ENCODE data around the gene PPFIBP2. TPM values are rescaled to one million over a fixed set of nuclear protein-coding genes. Genes with fewer than 3 reads are reported as not detected.

PPFIBP2 gene
- total RNA-seq, 1 donor from 2014 or later: 64.1 TPM

DNA sequence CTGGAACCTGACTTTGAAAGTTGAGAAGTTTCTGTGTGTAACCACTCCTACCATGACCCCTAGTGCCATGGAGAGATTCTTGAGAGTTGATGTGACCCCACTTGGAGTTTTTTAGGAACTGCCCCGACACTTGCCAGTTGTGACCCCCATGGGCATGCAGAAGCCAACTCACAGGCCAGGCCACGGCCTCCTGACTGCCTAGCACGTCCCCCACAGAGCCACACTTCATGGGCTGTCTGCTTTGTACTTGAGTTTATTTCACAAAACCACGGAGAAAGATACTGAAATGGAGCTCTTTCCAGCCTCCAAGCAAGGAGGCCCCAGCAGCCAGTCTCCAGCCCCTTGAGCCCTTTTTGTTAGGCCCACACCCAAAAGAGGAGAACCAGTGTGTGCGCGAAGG, 151.1 kb downstream of the PPFIBP2 start:
- no peak for DNase-seq (ENCODE audit: low spot score, unreplicated experiment)
- Mint-ChIP-seq H3K36me3 (ENCODE audit: insufficient read depth) (peaks cover 36% of the 10 kb centered on the region), H3K27me3 (no peaks in the 10 kb centered on the region), H3K4me1 (ENCODE audit: low read depth) (peaks cover 8% of the 10 kb centered on the region), H3K27ac (no peak overlapping the region), H3K4me3 (ENCODE audit: low read depth) (no peak overlapping the region), H3K9me3 (ENCODE audit: low read depth) (no peaks in the 10 kb centered on the region)
- TF ChIP-seq, protein P1, sequence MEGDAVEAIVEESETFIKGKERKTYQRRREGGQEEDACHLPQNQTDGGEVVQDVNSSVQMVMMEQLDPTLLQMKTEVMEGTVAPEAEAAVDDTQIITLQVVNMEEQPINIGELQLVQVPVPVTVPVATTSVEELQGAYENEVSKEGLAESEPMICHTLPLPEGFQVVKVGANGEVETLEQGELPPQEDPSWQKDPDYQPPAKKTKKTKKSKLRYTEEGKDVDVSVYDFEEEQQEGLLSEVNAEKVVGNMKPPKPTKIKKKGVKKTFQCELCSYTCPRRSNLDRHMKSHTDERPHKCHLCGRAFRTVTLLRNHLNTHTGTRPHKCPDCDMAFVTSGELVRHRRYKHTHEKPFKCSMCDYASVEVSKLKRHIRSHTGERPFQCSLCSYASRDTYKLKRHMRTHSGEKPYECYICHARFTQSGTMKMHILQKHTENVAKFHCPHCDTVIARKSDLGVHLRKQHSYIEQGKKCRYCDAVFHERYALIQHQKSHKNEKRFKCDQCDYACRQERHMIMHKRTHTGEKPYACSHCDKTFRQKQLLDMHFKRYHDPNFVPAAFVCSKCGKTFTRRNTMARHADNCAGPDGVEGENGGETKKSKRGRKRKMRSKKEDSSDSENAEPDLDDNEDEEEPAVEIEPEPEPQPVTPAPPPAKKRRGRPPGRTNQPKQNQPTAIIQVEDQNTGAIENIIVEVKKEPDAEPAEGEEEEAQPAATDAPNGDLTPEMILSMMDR (IDR thresholded peaks at IDR 0.05; ENCODE audit: unreplicated experiment): no peak

DNA sequence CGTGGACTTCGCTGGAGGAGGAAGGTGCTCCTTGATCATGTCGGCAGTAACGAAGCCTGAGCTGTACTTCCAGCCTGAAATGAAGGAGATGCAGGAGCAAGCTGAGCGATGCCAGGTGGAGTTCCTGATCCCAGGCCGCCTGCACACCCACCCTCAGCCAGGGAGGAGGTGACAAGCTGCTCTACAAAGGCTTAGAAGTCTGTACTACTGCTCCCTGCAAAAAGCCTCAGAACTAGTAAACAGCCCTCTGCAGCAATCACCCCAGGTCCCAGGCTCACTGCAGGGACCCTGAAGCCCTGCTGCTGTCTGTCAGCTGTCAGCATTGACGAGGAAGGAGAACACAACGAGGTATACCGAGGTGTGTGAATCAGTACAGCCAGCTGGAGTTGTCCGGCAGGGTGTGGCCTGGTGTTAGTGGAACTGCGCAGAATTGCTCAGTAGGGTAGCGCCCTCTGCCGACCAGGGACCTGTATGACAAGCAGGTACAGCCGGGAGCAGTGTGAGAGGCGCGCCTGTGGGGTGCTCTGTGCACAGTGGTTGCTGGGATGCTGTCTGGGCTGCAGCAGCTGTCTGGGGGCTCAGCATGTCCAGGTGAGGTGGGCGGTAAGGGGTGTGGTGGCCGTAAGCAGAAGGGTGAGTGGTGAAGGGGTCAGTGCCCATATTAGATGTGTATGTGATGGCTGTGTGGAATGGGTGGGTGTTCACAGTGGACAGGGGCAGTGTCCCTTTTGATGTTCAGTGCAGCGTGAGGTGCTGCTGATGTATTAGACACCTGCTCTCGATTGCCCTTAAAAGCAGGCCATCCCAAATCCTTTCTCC, 151.9 kb downstream of the PPFIBP2 start:
- no peaks in the 10 kb centered on the region for H3K9me3 Mint-ChIP-seq (ENCODE audit: low read depth)
- H3K36me3 Mint-ChIP-seq (ENCODE audit: insufficient read depth): peaks cover 35% of the 10 kb centered on the region
- peaks cover 8% of the 10 kb centered on the region for H3K4me1 Mint-ChIP-seq (ENCODE audit: low read depth)
- no peaks in the 10 kb centered on the region for H3K27me3 Mint-ChIP-seq
- peak overlapping the region; percentile 90 for H3K27ac Mint-ChIP-seq
- no peak overlapping the region for H3K4me3 Mint-ChIP-seq (ENCODE audit: low read depth)
- peak; percentile 81 for DNase-seq (ENCODE audit: low spot score, unreplicated experiment)
- TF ChIP-seq, protein P1 (IDR thresholded peaks at IDR 0.05; ENCODE audit: unreplicated experiment): peak; percentile 88

GRCh38 chr11:7666292-7666866, 152.6 kb downstream of the PPFIBP2 start:
- TF ChIP-seq, protein P1 (IDR thresholded peaks at IDR 0.05; ENCODE audit: unreplicated experiment): no peak
- H3K4me1 Mint-ChIP-seq (ENCODE audit: low read depth): peaks cover 9% of the 10 kb centered on the region
- peaks cover 29% of the 10 kb centered on the region for H3K36me3 Mint-ChIP-seq (ENCODE audit: insufficient read depth)
- H3K9me3 Mint-ChIP-seq (ENCODE audit: low read depth): no peaks in the 10 kb centered on the region
- no peak overlapping the region for H3K4me3 Mint-ChIP-seq (ENCODE audit: low read depth)
- DNase-seq (ENCODE audit: low spot score, unreplicated experiment): no peak
- H3K27me3 Mint-ChIP-seq: no peaks in the 10 kb centered on the region
- peak overlapping the region; percentile 90 for H3K27ac Mint-ChIP-seq

DNA sequence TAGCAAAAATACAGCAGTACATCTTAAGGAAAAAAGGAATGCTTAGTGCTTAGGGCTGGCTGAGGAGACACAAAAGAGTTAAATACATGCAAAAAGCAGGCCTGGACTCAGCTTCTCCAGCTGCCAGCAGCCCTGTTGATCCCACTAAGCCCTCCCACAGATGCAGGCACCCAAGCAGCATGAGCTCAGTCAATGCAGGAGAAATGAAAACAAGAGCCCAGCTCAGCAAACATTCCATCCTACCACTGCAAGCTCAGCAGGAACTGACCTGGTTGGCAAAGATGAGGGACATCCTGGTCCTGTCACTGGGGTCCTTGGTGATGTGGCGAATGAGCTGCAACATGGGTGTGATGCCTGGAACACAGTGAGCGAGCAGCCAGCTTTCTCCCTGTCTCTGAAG, 153.7 kb downstream of the PPFIBP2 start:
- TF ChIP-seq, protein P1 (IDR thresholded peaks at IDR 0.05; ENCODE audit: unreplicated experiment): no peak
- Mint-ChIP-seq H3K4me3 (ENCODE audit: low read depth) (no peak overlapping the region), H3K36me3 (ENCODE audit: insufficient read depth) (peaks cover 26% of the 10 kb centered on the region)

GRCh38 chr11:7668464-7668863, 154.7 kb downstream of the PPFIBP2 start:
- peaks cover 23% of the 10 kb centered on the region for H3K36me3 Mint-ChIP-seq (ENCODE audit: insufficient read depth)
- no peak overlapping the region for H3K27ac Mint-ChIP-seq
- no peaks in the 10 kb centered on the region for H3K27me3 Mint-ChIP-seq
- H3K9me3 Mint-ChIP-seq (ENCODE audit: low read depth): no peaks in the 10 kb centered on the region
- TF ChIP-seq, protein P1 (IDR thresholded peaks at IDR 0.05; ENCODE audit: unreplicated experiment): no peak
- peaks cover 12% of the 10 kb centered on the region for H3K4me1 Mint-ChIP-seq (ENCODE audit: low read depth)
- H3K4me3 Mint-ChIP-seq (ENCODE audit: low read depth): no peak overlapping the region
- DNase-seq (ENCODE audit: low spot score, unreplicated experiment): no peak

More for the DNA sequence above, 153.7 kb downstream of the PPFIBP2 start:
- DNase-seq (ENCODE audit: low spot score, unreplicated experiment): no peak
- H3K27me3 Mint-ChIP-seq: no peaks in the 10 kb centered on the region
- no peak overlapping the region for H3K27ac Mint-ChIP-seq
- H3K9me3 Mint-ChIP-seq (ENCODE audit: low read depth): no peaks in the 10 kb centered on the region
- H3K4me1 Mint-ChIP-seq (ENCODE audit: low read depth): peaks cover 10% of the 10 kb centered on the region

All from progenitor cell of endocrine pancreas (in vitro differentiated cells).